HepG2 (cell line): Measurements from ENCODE around the gene GRB2. TPM values are rescaled to one million over a fixed set of nuclear protein-coding genes. Genes with fewer than 3 reads are reported as not detected.

Experiments used
- DMAP1 ChIP-seq: IDR thresholded peaks from 2 replicates; pipeline ENCODE4 v1.6.1; 2016
- FUBP1 ChIP-seq: sonication (generic); formaldehyde crosslinking; IDR thresholded peaks from 2 replicates; pipeline ENCODE4 v1.5.1; 2020; ENCODE audit warnings: missing genetic modification reagents, mild to moderate bottlenecking, borderline replicate concordance
- HMGA1 ChIP-seq: sonication (generic); formaldehyde crosslinking; conservative IDR thresholded peaks from 2 replicates; pipeline ENCODE4 v1.4.0; 2020; ENCODE audit warnings: missing genetic modification reagents
- KDM5A ChIP-seq: fragments of 200-600 bp; sonication (generic); IDR thresholded peaks from 2 replicates; pipeline ENCODE4 v1.7.0; 2018; ENCODE audit warnings: antibody characterized with exemption, mild to moderate bottlenecking, low read length, borderline replicate concordance
- KDM5B ChIP-seq: sonication (generic); formaldehyde crosslinking; IDR thresholded peaks from 2 replicates; pipeline ENCODE4 v1.4.0; 2020; ENCODE audit warnings: missing genetic modification reagents, mild to moderate bottlenecking, borderline replicate concordance
- NFIC ChIP-seq: IDR thresholded peaks from 2 replicates; pipeline ENCODE4 v1.6.1; 2012; ENCODE audit warnings: mild to moderate bottlenecking, low read length, inconsistent platforms
- NFYC ChIP-seq: IDR thresholded peaks from 2 replicates; pipeline ENCODE4 v1.6.1; 2016; ENCODE audit warnings: missing genetic modification reagents, missing compliant biosample characterization
- PAWR ChIP-seq: sonication (generic); formaldehyde crosslinking; IDR thresholded peaks from 2 replicates; pipeline ENCODE4 v1.4.0; 2020; ENCODE audit warnings: missing genetic modification reagents, mild to moderate bottlenecking, borderline replicate concordance
- RFX1 ChIP-seq: fragments of 450-650 bp; IDR thresholded peaks from 2 replicates; pipeline ENCODE4 v1.6.1; 2017
- TBP ChIP-seq: sonication (generic); formaldehyde crosslinking; IDR thresholded peaks from 2 replicates; pipeline ENCODE4 v1.5.0; 2020; ENCODE audit warnings: missing genetic modification reagents
- ZBTB1 ChIP-seq: sonication (generic); formaldehyde crosslinking; IDR thresholded peaks from 2 replicates; pipeline ENCODE4 v1.4.0; 2020; ENCODE audit warnings: missing genetic modification reagents, borderline replicate concordance
- ZNF143 ChIP-seq: sonication (generic); formaldehyde crosslinking; IDR thresholded peaks from 2 replicates; pipeline ENCODE4 v1.4.0; 2020; ENCODE audit warnings: missing genetic modification reagents
- ZNF512B ChIP-seq: sonication (generic); formaldehyde crosslinking; IDR thresholded peaks from 2 replicates; pipeline ENCODE4 v1.5.1; 2020; ENCODE audit warnings: missing genetic modification reagents, mild to moderate bottlenecking, borderline replicate concordance
- ZSCAN25 ChIP-seq: sonication (generic); formaldehyde crosslinking; IDR thresholded peaks from 2 replicates; pipeline ENCODE4 v1.8.0; 2022; ENCODE audit warnings: mild to moderate bottlenecking, missing genetic modification reagents
- polyA plus RNA-seq, 8 experiments: library from polyadenylated mRNA; depleted of rRNA in 3 of 8; stranded (reverse) in 7 of 8; unstranded in 1 of 8; fragments of >200 nt; fragmentation: Illumina TruSeq in 4 of 8; extraction: Trizol in 4 of 8; gene quantifications; 2 replicates each; pipeline versions ENCODE4 v1.2.1 to v1.2.3, GENCODE V29; 2011 to 2016; ENCODE audit warnings: low read depth in 4 of 8, missing spikeins in 1 of 8, mixed read lengths in 1 of 8; ENCODE audit not compliant: insufficient read depth in 1 of 8
- total RNA-seq, 5 experiments: library from RNA; depleted of rRNA; stranded (reverse); fragments of >200 nt; fragmentation: Illumina TruSeq; extraction: Trizol; gene quantifications; 2 replicates each; pipeline ENCODE4 v1.2.3, GENCODE V29; 2016; ENCODE audit warnings: low read depth in 1 of 5
- TF ChIP-seq, protein P1 (sequence below), 2 experiments: IDR thresholded peaks; 2 replicates each; pipeline ENCODE4 v1.6.1; 2011 to 2012; ENCODE audit warnings: low read length in 2 of 2, borderline replicate concordance in 1 of 2, low read depth in 1 of 2, mild to moderate bottlenecking in 1 of 2, moderate library complexity in 1 of 2
- TF ChIP-seq, protein P2 (sequence below): sonication (generic); formaldehyde crosslinking; IDR thresholded peaks from 2 replicates; pipeline ENCODE4 v1.4.0; 2020; ENCODE audit warnings: missing genetic modification reagents

Gene GRB2
- total and polyA plus RNA-seq, 2 of the 13 experiments (the other 11 are each of a cell fraction or from before 2014, with no cell fraction given): 84.6 to 92.3 TPM

DNA sequence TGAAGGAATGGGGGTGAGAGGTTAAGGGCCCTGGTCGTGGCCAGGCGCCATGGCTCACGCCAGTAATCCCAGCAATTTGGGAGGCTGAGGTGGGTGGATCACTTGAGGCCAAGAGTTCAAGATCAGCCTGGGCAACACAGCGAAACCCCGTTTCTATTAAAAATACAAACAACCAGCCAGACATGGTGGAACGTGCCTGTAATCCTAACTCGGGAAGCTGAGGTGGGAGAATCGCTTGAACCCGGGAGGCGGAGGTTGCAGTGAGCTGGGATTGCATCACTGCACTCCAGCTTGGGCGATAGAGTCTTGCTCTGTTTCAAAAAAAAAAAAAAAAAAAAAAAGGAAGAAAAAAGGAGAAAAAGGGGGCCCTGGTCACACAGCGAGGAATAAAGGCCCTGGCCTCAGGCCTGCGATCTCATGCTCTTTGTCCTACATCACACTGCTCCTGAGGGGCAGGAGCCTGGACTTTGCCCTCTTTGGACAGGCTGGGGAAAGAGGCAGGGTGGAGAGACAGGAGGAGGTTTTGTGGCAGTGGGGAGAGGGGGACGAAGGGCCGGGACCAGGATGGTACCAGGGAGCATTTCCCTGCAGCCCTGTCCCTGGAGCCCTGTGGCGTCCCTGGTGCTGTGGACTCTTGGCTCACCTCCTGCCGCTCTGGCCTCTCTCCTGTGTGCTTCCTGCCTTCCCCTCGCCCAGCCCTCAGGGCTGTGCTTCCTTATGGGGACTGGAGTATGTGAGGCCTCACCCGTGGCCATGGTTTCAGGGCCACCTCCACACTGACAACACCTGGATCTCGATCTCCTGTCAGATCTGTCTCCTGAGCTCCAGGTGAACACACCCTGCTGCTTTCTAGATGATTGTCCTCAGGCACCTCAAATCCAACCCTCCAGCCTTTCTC, 96.5 kb downstream of the GRB2 start (continued):
- TF ChIP-seq KDM5A: no peak
- TF ChIP-seq KDM5B: peak; percentile 67; the same call in 1 of the 2 replicates
- no peak for TF ChIP-seq ZNF512B (CRISPR knock-in tag)
- TF ChIP-seq PAWR (CRISPR knock-in tag): peak; percentile 90; the same call in 1 of the 2 replicates
- TF ChIP-seq RFX1: no peak
- TF ChIP-seq, protein P1, sequence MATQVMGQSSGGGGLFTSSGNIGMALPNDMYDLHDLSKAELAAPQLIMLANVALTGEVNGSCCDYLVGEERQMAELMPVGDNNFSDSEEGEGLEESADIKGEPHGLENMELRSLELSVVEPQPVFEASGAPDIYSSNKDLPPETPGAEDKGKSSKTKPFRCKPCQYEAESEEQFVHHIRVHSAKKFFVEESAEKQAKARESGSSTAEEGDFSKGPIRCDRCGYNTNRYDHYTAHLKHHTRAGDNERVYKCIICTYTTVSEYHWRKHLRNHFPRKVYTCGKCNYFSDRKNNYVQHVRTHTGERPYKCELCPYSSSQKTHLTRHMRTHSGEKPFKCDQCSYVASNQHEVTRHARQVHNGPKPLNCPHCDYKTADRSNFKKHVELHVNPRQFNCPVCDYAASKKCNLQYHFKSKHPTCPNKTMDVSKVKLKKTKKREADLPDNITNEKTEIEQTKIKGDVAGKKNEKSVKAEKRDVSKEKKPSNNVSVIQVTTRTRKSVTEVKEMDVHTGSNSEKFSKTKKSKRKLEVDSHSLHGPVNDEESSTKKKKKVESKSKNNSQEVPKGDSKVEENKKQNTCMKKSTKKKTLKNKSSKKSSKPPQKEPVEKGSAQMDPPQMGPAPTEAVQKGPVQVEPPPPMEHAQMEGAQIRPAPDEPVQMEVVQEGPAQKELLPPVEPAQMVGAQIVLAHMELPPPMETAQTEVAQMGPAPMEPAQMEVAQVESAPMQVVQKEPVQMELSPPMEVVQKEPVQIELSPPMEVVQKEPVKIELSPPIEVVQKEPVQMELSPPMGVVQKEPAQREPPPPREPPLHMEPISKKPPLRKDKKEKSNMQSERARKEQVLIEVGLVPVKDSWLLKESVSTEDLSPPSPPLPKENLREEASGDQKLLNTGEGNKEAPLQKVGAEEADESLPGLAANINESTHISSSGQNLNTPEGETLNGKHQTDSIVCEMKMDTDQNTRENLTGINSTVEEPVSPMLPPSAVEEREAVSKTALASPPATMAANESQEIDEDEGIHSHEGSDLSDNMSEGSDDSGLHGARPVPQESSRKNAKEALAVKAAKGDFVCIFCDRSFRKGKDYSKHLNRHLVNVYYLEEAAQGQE (IDR thresholded peaks at IDR 0.05; ENCODE audit: borderline replicate concordance in 1 of 2, low read depth in 1 of 2, low read length in 2 of 2): peak in 1 of 2 experiments; percentile 37; a peak in 1 of 4 replicates
- TF ChIP-seq ZNF143 (CRISPR knock-in tag): no peak; the same call in 1 of the 2 replicates
- peak; percentile 81; the same call in 1 of the 2 replicates for TF ChIP-seq FUBP1 (CRISPR knock-in tag)
- TF ChIP-seq ZSCAN25 (CRISPR knock-in tag): peak; percentile 71; the same call in 1 of the 2 replicates
- TF ChIP-seq, protein P2, sequence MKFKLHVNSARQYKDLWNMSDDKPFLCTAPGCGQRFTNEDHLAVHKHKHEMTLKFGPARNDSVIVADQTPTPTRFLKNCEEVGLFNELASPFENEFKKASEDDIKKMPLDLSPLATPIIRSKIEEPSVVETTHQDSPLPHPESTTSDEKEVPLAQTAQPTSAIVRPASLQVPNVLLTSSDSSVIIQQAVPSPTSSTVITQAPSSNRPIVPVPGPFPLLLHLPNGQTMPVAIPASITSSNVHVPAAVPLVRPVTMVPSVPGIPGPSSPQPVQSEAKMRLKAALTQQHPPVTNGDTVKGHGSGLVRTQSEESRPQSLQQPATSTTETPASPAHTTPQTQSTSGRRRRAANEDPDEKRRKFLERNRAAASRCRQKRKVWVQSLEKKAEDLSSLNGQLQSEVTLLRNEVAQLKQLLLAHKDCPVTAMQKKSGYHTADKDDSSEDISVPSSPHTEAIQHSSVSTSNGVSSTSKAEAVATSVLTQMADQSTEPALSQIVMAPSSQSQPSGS (CRISPR knock-in tag): peak; percentile 40; the same call in 1 of the 2 replicates
- TF ChIP-seq NFYC (CRISPR knock-in tag): no peak
- peak; percentile 90; the same call in 1 of the 2 replicates for TF ChIP-seq DMAP1 (CRISPR knock-in tag)
- TF ChIP-seq ZBTB1 (CRISPR knock-in tag): no peak
- TF ChIP-seq TBP: no peak
- no peak for TF ChIP-seq HMGA1 (CRISPR knock-in tag)
- TF ChIP-seq NFIC: peak; percentile 61; the same call in 1 of the 2 replicates
